HCT116 (cell line): ENCODE measurements around the gene ZBTB49. TPM values are rescaled to one million over a fixed set of nuclear protein-coding genes. Genes with fewer than 3 reads are reported as not detected.

Source experiments
- ATAC-seq: fragments of 200-7000 bp; cut with Tn5 transposase; 2 replicates; pipeline ENCODE4 v1.9.1; 2020; ENCODE audit warnings: mild to moderate bottlenecking, moderate library complexity
- BruUV-seq: library from RNA; stranded (reverse); fragments of 400-500 nt; replicated peaks from 2 replicates; lab custom pipeline; 2021; lab: Mats Ljungman, UMichigan
- CTCF ChIA-PET: fragments of 300-600 bp; sonication (Branson Sonifier 250); formaldehyde crosslinking; loops from one replicate; lab custom pipeline; 2021; ENCODE audit warnings: antibody characterized with exemption; lab: Charles Lee
- POLR2A ChIA-PET: fragments of 300-600, 350-600 bp; sonication (Branson Sonifier 250); formaldehyde crosslinking; loops from one replicate; lab custom pipeline; 2021; ENCODE audit warnings: antibody characterized with exemption; lab: Charles Lee
- RAD21 ChIA-PET, 2 experiments: fragments of 300-600 bp; sonication (Branson Sonifier 250); formaldehyde crosslinking; loops; one replicate each; lab custom pipeline; 2023; ENCODE audit warnings: low total read pairs in 2 of 2; ENCODE audit not compliant: uncharacterized antibody in 2 of 2, unreplicated experiment in 2 of 2, low non-redundant PET in 1 of 2; lab: Charles Lee
- DNase-seq: peaks from one replicate; pipeline ENCODE4 v3.0.0-alpha.2; 2010; ENCODE audit warnings: low read depth, low spot score
- H2AFZ ChIP-seq: fragments of 200-600 bp; shearing (Covaris generic), sonication (generic); 2 replicates; pipeline ENCODE4 v1.6.1; 2017; ENCODE audit warnings: low read depth, mixed run types, mixed read lengths, antibody characterized with exemption, low read length; ENCODE audit not compliant: poor library complexity, severe bottlenecking
- H3K27ac ChIP-seq: 2 replicates; pipeline ENCODE4 v1.5.1; 2012; ENCODE audit warnings: low read depth, low read length
- H3K27me3 ChIP-seq: fragments of 200-600 bp; sonication (generic); 2 replicates; pipeline ENCODE4 v1.6.1; 2016; ENCODE audit warnings: mixed run types, low read length, mixed read lengths; ENCODE audit not compliant: insufficient read depth
- H3K36me3 ChIP-seq, 2 experiments: fragments of 200-500 bp in 1 of 2; fragments of 200-600 bp in 1 of 2; sonication (Bioruptor generic) in 1 of 2; sonication (generic) in 1 of 2; 2 replicates each; pipeline versions ENCODE4 v1.5.1 to v1.6.1; 2014 to 2016; ENCODE audit warnings: low read length in 2 of 2, inconsistent platforms in 1 of 2, mixed read lengths in 1 of 2, mixed run types in 1 of 2; ENCODE audit not compliant: insufficient read depth in 2 of 2, control insufficient read depth in 1 of 2
- H3K4me1 ChIP-seq, 2 experiments: fragments of 200-600 bp in 1 of 2; sonication (generic) in 1 of 2; 2 replicates each; pipeline versions ENCODE4 v1.5.1 to v1.6.1; 2012 to 2017; ENCODE audit warnings: low read length in 2 of 2, inconsistent platforms in 1 of 2, mild to moderate bottlenecking in 1 of 2, mixed read lengths in 1 of 2, mixed run types in 1 of 2, moderate library complexity in 1 of 2; ENCODE audit not compliant: insufficient read depth in 2 of 2, control insufficient read depth in 1 of 2
- H3K4me2 ChIP-seq: fragments of 200-600 bp; sonication (generic); 2 replicates; pipeline ENCODE4 v1.6.1; 2017; ENCODE audit warnings: mixed run types, low read length, mixed read lengths
- H3K4me3 ChIP-seq, 2 experiments: fragments of 200-600 bp in 1 of 2; sonication (generic) in 1 of 2; replicated peaks in 1 of 2; 2 replicates each; pipeline ENCODE4 v1.5.1; 2011 to 2016; ENCODE audit warnings: low read length in 2 of 2, control low read depth in 1 of 2, low read depth in 1 of 2, mild to moderate bottlenecking in 1 of 2, mixed read lengths in 1 of 2, mixed run types in 1 of 2
- H3K79me2 ChIP-seq: fragments of 200-600 bp; sonication (generic); 2 replicates; pipeline ENCODE4 v1.6.1; 2017; ENCODE audit warnings: mild to moderate bottlenecking, mixed run types, low read length, moderate library complexity, mixed read lengths; ENCODE audit not compliant: insufficient read depth
- H3K9ac ChIP-seq: fragments of 200-600 bp; sonication (generic); 2 replicates; pipeline ENCODE4 v1.6.1; 2016; ENCODE audit warnings: low read length, mixed read lengths
- H3K9me2 ChIP-seq: fragments of 200-600 bp; sonication (generic), shearing (Covaris generic); 2 replicates; pipeline ENCODE4 v1.6.1; 2017; ENCODE audit warnings: mixed run types, mild to moderate bottlenecking, moderate library complexity; ENCODE audit not compliant: insufficient read depth
- H3K9me3 ChIP-seq, 2 experiments: fragments of 200-500 bp in 1 of 2; fragments of 200-600 bp in 1 of 2; sonication (Bioruptor generic) in 1 of 2; sonication (generic) in 1 of 2; 2 replicates each; pipeline ENCODE4 v1.6.1; 2014 to 2017; ENCODE audit warnings: low read length in 2 of 2, mixed read lengths in 2 of 2, inconsistent platforms in 1 of 2, low read depth in 1 of 2, mild to moderate bottlenecking in 1 of 2, mixed run types in 1 of 2, moderate library complexity in 1 of 2; ENCODE audit not compliant: control insufficient read depth in 1 of 2, insufficient read depth in 1 of 2
- H4K20me1 ChIP-seq: fragments of 200-600 bp; sonication (generic), shearing (Covaris generic); 2 replicates; pipeline ENCODE4 v1.6.1; 2017; ENCODE audit warnings: mixed run types, mild to moderate bottlenecking, moderate library complexity; ENCODE audit not compliant: insufficient read depth
- ATF3 ChIP-seq: IDR thresholded peaks from 2 replicates; pipeline ENCODE4 v1.6.1; 2012
- CBX3 ChIP-seq: IDR thresholded peaks from 2 replicates; pipeline ENCODE4 v1.6.1; 2012; ENCODE audit warnings: low read depth
- EGR1 ChIP-seq: IDR thresholded peaks from 2 replicates; pipeline ENCODE4 v1.6.1; 2012; ENCODE audit warnings: low read depth
- ELF1 ChIP-seq: IDR thresholded peaks from 2 replicates; pipeline ENCODE4 v1.6.1; 2012; ENCODE audit warnings: low read depth, borderline replicate concordance
- EZH2 ChIP-seq: fragments of 200-600 bp; sonication (generic); IDR thresholded peaks from 2 replicates; pipeline ENCODE4 v1.6.1; 2017; ENCODE audit warnings: antibody characterized with exemption, mixed run types
- FOSL1 ChIP-seq: IDR thresholded peaks from 2 replicates; pipeline ENCODE4 v1.6.1; 2012; ENCODE audit warnings: low read depth
- JUND ChIP-seq: IDR thresholded peaks from 2 replicates; pipeline ENCODE4 v1.6.1; 2012
- POLR2AphosphoS5 ChIP-seq: IDR thresholded peaks from 2 replicates; pipeline ENCODE4 v1.6.1; 2011; ENCODE audit warnings: mild to moderate bottlenecking, low read depth, low read length, moderate library complexity
- SP1 ChIP-seq: IDR thresholded peaks from 2 replicates; pipeline ENCODE4 v1.6.1; 2012; ENCODE audit warnings: low read depth
- TCF7L2 ChIP-seq: IDR thresholded peaks from 2 replicates; pipeline ENCODE4 v1.7.0; 2011; ENCODE audit warnings: borderline replicate concordance, inconsistent platforms; ENCODE audit not compliant: insufficient read depth, insufficient read length; ENCODE audit errors: extremely low read depth
- ZBTB33 ChIP-seq: IDR thresholded peaks from 2 replicates; pipeline ENCODE4 v1.6.1; 2011; ENCODE audit warnings: mild to moderate bottlenecking, low read length, moderate library complexity; ENCODE audit not compliant: insufficient replicate concordance; ENCODE audit errors: extremely low read depth
- ZFX ChIP-seq: fragments of 450-650 bp; IDR thresholded peaks from 2 replicates; pipeline ENCODE4 v1.6.1; 2017
- ZNF274 ChIP-seq: fragments of 200-500 bp; sonication (Bioruptor generic); IDR thresholded peaks from 2 replicates; pipeline ENCODE4 v1.6.1; 2014; ENCODE audit warnings: mild to moderate bottlenecking, low read depth, low read length, inconsistent platforms
- intact Hi-C: fragments of 100-400 bp; cut with micrococcal nuclease; formaldehyde crosslinking; loops from 2 replicates; pipeline ENCODE4 v1.10.0; 2022
- total RNA-seq: library from RNA; stranded (reverse); gene quantifications from one replicate; pipeline ENCODE4 v1.2.1, GENCODE V29; 2021; ENCODE audit not compliant: unreplicated experiment

The ZBTB49 gene
- total RNA-seq, 1 experiment from 2014 or later, result 3.9 TPM

GRCh38 chr4:4330794-4331193 lies 40.7 kb downstream of the ZBTB49 start:
- TF ChIP-seq FOSL1 (no peak), JUND (no peak), EZH2 (no peak), ZBTB33 (no peak), ZFX (no peak)
- Histone ChIP-seq H3K4me3 (no peak overlapping the region), H3K79me2 (no peaks in the 10 kb centered on the region), H3K9me2 (no peaks in the 10 kb centered on the region), H3K4me2 (no peak overlapping the region), H3K27ac (no peak overlapping the region), H2AFZ (no peak overlapping the region), H3K9ac (no peak overlapping the region), H3K4me1 (peaks cover 0 to 8% of the 10 kb centered on the region in 2 experiments; a peak in 1 of 4 replicates), H4K20me1 (no peaks in the 10 kb centered on the region), H3K36me3 (no peaks in the 10 kb centered on the region), H3K9me3 (no peaks in the 10 kb centered on the region), H3K27me3 (no peaks in the 10 kb centered on the region)
- intact Hi-C loops, result no loop called here
- ChIA-PET RAD21 (no interaction called here), CTCF (no interaction called here), POLR2A (no interaction called here)
- ATAC-seq (no peak), DNase-seq (no peak)
- no TSS peak for BruUV-seq

- ChIA-PET RAD21 (no interaction called here), POLR2A (no interaction called here), CTCF (interaction anchor here (1.8 kb wide), 1 partner anchor 72 kb away, joined by 6 read pairs; no protein-coding TSS in a partner anchor)
- H3K9me3 ChIP-seq, result no peaks in the 10 kb centered on the region
- no peak overlapping the region for H2AFZ ChIP-seq
- H3K4me3 ChIP-seq, result no peak overlapping the region
- no peak for DNase-seq
- peaks cover 0 to 8% of the 10 kb centered on the region in 2 experiments; a peak in 1 of 4 replicates for H3K4me1 ChIP-seq
- no peak overlapping the region for H3K4me2 ChIP-seq
- H4K20me1 ChIP-seq, result no peaks in the 10 kb centered on the region
- no peaks in the 10 kb centered on the region for H3K9me2 ChIP-seq
- no peaks in the 10 kb centered on the region for H3K36me3 ChIP-seq
- no peak overlapping the region for H3K27ac ChIP-seq
- intact Hi-C loops, result no loop called here
- H3K9ac ChIP-seq, result no peak overlapping the region
- no TSS peak for BruUV-seq
- TF ChIP-seq ELF1 (no peak), SP1 (no peak), CBX3 (no peak), FOSL1 (no peak), EGR1 (no peak), ZNF274 (no peak), TCF7L2 (no peak), ATF3 (no peak), POLR2AphosphoS5 (no peak)
- H3K27me3 ChIP-seq, result no peaks in the 10 kb centered on the region
- ATAC-seq, result no peak
- no peaks in the 10 kb centered on the region for H3K79me2 ChIP-seq
Measured at GRCh38 chr4:4332529-4332928, 42.5 kb downstream of the ZBTB49 start.
